GM19025 (cell line): ENCODE results near the gene USP33.
"Not testable (repeated sequence)": the region's sequence is repeated elsewhere in the genome, so short reads cannot be mapped to it uniquely, and the experiment has no call there.

ENCODE experiments used
- ATAC-seq: cut with Tn5 transposase; IDR thresholded peaks from one replicate; pipeline ENCODE4 v1.9.1; 2021; ENCODE audit warnings: mild to moderate bottlenecking, low read depth, moderate library complexity; ENCODE audit not compliant: unreplicated experiment

USP33 gene

GRCh38 chr1:77759071-77760028 lies at the start of gene USP33:
USP33 (minus strand) TSS chr1:77759852; CDS start chr1:77741697, 18,155 bp downstream.
- ATAC-seq: peak; percentile 96

DNA sequence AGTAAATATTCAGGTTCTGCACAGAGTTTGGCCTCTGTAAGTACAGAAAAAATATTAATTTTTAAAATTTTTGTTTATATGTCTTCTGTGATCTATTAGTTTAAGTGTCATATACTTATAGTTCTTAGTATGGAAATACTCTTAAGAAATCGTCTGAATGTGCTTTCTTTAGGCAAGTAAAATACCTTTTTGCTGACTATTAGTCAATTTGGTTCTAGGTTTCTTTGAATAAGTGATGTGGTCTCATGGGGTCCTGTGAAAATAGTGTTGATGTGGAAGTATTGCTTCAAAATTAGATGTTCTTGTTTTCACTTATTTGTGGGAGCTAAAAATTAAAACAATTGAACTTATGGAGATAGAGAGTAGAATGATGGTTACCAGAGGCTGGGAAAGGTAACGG lies 43.7 kb upstream of the USP33 start:
- no peak for ATAC-seq

GRCh38 chr1:77802026-77802425 lies 42.4 kb upstream of the USP33 start:
- no peak for ATAC-seq

GRCh38 chr1:77797991-77798390 lies 38.3 kb upstream of the USP33 start:
- ATAC-seq: no peak

- no peak for ATAC-seq
Measured at GRCh38 chr1:77796695-77797405, 37.2 kb upstream of the USP33 start.

- no peak for ATAC-seq
Measured at GRCh38 chr1:77794550-77794949, 34.9 kb upstream of the USP33 start.

GRCh38 chr1:77786093-77786741 lies 26.6 kb upstream of the USP33 start:
- ATAC-seq: not testable (repeated sequence)

DNA sequence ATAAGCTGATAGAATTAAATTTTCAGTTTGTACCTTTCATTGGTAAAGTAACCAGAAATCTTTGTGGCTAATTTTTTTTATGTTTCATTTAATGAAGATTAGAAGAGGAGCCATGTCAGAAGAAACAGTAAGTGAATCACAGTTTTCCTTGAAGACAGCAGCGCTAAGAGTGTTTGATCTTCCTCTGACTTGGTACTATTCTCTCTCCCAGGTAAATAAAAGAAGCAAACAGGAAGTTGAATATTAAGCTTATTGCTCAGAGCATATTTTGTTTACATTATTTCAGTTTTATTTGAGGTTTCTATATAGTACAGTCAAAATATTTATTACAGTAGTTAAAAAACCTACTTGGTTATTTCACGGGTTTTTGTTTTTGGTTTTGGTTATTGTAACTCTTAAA lies 23.5 kb upstream of the USP33 start:
- no peak for ATAC-seq

GRCh38 chr1:77781683-77782082 lies 22.0 kb upstream of the USP33 start:
- no peak for ATAC-seq

DNA sequence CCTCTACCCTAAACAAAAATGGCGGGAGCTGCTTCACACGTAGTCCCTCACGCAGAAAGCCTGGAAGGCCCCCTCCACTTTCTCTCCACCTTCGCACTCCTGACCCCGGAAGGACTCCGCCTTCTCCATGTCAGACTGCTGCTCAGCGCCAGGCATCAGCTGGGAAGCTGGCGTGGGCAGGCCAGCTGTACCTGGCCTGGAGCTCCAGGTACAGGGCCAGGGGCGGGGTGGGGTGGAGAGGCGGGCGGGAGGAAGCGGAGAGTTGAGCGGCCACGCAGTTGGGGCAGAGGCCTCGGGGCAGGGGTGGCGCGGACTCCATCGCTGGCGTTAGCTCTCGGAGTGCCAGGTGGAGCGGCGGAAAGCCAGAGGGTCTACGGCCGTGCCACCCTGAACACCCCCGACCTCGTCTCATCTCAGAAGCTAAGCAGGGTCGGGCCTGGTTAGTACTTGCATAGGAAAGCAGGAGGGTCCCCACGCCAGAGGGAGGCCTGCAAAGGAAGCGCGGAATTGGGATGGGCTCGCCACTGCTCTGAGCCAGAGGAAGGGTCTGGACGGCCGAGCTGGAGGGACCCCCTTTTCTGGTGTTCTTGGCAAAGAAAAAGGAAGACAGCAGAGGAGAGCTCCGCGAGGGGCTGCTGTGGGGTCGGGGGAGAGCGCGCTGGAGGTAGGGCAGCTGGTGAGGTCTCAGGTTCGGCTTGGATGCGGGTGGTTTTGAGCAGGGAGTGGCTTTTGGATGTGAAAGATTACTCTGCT lies 20.1 kb upstream of the USP33 start, which contains the start of gene MIGA1:
MIGA1 (plus strand) TSS at position 121 of the 753 bp plus-strand sequence. CDS start 3,604 bp downstream, outside the sequence.
- ATAC-seq: peak; percentile 96

- no peak for ATAC-seq
Measured at GRCh38 chr1:77776007-77776700, 16.5 kb upstream of the USP33 start.

DNA sequence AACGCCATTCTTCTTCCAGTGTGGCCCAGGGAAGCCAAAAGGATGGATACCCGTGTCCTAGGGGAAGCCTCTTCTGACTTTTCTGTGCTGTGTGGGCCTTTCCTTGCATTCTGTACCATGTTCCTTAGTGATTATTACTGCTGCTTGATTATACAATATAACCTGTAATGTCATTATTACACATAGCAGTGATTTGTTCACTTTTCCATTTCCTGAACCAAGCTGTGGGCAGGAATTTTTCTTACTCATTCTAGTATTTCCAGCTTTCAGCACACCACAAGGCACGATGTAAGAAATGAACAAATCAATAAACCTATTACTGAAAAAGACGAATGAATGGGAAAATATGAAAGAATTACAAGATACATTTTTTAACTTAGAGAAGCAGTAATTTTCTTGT lies 8.4 kb upstream of the USP33 start:
- ATAC-seq: no peak

GRCh38 chr1:77762072-77762476 lies 2.4 kb upstream of the USP33 start:
- no peak for ATAC-seq

DNA sequence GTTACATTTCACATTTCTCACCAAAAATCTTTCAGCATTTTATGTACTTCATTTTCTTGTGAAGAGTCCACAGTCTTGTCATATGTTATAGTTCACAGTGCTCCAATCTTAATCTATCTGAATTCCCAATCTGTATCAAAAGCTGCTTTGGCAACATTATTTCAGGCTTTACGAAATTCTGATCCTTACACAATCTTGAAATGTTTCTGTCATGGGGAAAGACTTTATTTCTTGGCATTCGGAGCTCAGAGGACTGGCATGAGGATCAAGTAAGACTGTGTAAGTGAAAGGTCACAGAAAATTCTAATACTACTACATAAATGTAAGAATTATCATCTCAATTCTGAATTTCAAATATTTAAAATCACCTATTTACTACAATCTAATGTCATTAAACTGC lies 2.0 kb downstream of the USP33 start:
- ATAC-seq: no peak

DNA sequence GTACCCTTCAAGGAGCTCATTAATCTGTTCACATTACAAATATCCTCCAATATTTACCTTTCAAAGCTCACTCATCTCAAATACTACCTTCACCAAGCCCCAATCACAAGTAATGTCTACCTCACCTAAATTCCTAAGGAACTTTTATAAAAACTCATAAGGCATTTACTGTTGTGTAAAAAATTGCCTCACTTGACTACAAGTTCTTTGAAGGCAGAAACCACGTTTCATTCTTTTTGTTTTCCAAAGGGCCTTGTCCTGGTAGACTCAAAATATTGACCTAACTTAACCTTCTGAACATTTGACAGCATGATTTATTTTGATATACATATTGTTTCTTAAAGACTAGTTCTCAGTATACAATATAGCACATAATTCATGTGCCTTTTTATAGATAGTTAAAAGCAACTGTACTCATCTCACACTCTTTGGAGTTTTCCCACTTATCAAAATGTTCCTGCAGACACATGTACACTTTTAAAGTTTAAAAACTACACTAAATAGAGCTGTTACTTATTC lies 2.5 kb downstream of the USP33 start:
- ATAC-seq: no peak

GRCh38 chr1:77756052-77756754 lies 3.4 kb downstream of the USP33 start:
- ATAC-seq: no peak

DNA sequence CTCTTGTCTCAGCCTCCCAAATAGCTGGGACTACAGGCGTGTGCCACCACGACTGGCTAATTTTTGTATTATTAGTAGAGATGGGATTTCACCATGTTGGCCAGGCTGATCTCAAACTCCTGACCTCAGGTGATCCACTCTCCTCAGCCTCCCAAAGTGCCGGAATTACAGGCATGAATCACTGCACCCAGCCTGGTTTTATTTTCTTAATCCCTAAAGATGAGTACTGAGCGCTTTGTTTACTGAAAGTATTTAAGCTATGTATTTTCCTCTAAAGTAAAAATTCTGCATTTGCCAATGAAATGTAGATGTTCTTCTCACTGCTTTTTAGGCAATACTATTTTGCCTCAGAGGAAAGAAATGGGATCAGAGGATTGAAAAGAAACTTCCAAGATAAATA lies 10.2 kb downstream of the USP33 start:
- ATAC-seq: not testable (repeated sequence)

DNA sequence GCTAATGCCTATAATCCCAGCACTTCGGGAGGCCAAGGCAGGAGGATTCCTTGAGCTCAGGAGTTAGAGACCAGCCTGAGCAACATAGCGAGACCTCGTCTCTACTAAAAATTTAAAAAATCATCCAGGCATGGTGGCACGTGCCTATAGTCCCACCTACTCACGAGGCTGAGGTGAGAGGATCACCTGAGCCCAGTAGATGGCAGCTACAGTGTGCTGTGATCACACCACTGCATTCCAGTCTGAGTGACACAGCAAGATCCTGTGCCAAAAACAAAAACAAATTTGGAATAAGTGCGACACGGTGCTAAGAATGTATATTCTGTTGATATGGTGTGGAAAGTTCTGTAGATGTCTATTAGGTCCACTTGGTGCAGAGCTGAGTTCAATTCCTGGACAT lies 15.1 kb downstream of the USP33 start:
- no peak for ATAC-seq
